Tibial artery (tissue), 4 donors: ENCODE results near the gene SREBF1.

ENCODE experiments used
- DNase-seq, 2 donors: peaks; one replicate each; pipeline ENCODE4 v3.0.0-alpha.2; 2019
- H3K27ac ChIP-seq, 2 donors: fragments of 200-600 bp; sonication (generic) in 1 of 2; 1 replicate in 1 of 2; 2 replicates in 1 of 2; pipeline ENCODE4 v1.5.1; 2018 to 2019; ENCODE audit warnings: mild to moderate bottlenecking in 1 of 2
- H3K27me3 ChIP-seq, 2 donors: fragments of 200-600 bp; sonication (generic) in 1 of 2; one replicate each; pipeline versions ENCODE4 v1.5.1 to v1.6.0; 2016 to 2019
- H3K36me3 ChIP-seq, 3 donors: fragments of 200-600 bp; sonication (generic) in 2 of 3; one replicate each; pipeline ENCODE4 v1.5.1; 2016 to 2019; ENCODE audit warnings: mild to moderate bottlenecking in 2 of 3
- H3K4me1 ChIP-seq, 4 donors: fragments of 200-600 bp; sonication (generic) in 2 of 4; 1 replicate in 3 of 4; 2 replicates in 1 of 4; pipeline ENCODE4 v1.5.1; 2016 to 2019
- H3K4me3 ChIP-seq, 2 donors: fragments of 200-600 bp; sonication (generic) in 1 of 2; 1 replicate in 1 of 2; 2 replicates in 1 of 2; pipeline ENCODE4 v1.5.1; 2018 to 2019; ENCODE audit warnings: mild to moderate bottlenecking in 2 of 2
- H3K9me3 ChIP-seq, 3 donors: fragments of 200-600 bp; sonication (generic) in 1 of 3; one replicate each; pipeline ENCODE4 v1.5.1; 2016 to 2019
- intact Hi-C: fragments of 100-400 bp; cut with DNase I; formaldehyde crosslinking; loops from one replicate; pipeline ENCODE4 v1.15.0; 2023; ENCODE audit warnings: low total_unique reads
- TF ChIP-seq, protein P1 (sequence below), 2 experiments: fragments of 200-600 bp in 1 of 2; fragments of 450-650 bp in 1 of 2; IDR thresholded peaks; one replicate each; pipeline ENCODE4 v1.5.1; 2017 to 2019; ENCODE audit warnings: antibody characterized with exemption in 2 of 2, mild to moderate bottlenecking in 1 of 2, moderate library complexity in 1 of 2

The SREBF1 gene

GRCh38 chr17:17801800-17802481 lies 34.8 kb downstream of the SREBF1 start:
- TF ChIP-seq, protein P1, sequence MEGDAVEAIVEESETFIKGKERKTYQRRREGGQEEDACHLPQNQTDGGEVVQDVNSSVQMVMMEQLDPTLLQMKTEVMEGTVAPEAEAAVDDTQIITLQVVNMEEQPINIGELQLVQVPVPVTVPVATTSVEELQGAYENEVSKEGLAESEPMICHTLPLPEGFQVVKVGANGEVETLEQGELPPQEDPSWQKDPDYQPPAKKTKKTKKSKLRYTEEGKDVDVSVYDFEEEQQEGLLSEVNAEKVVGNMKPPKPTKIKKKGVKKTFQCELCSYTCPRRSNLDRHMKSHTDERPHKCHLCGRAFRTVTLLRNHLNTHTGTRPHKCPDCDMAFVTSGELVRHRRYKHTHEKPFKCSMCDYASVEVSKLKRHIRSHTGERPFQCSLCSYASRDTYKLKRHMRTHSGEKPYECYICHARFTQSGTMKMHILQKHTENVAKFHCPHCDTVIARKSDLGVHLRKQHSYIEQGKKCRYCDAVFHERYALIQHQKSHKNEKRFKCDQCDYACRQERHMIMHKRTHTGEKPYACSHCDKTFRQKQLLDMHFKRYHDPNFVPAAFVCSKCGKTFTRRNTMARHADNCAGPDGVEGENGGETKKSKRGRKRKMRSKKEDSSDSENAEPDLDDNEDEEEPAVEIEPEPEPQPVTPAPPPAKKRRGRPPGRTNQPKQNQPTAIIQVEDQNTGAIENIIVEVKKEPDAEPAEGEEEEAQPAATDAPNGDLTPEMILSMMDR (IDR thresholded peaks at IDR 0.05) = no peak
- Histone ChIP-seq H3K27ac (no peak overlapping the region), H3K36me3 (peaks cover 8 to 79% (median 11%) of the 10 kb centered on the region in 3 donors), H3K9me3 (no peaks in the 10 kb centered on the region), H3K27me3 (no peaks in the 10 kb centered on the region), H3K4me3 (no peak overlapping the region), H3K4me1 (peaks cover 0 to 5% (median 0%) of the 10 kb centered on the region in 4 donors)
- intact Hi-C loops = loop anchor here (10.0 kb wide), 1 partner anchor 223 kb away; no protein-coding TSS in a partner anchor
- DNase-seq = no peak

DNA sequence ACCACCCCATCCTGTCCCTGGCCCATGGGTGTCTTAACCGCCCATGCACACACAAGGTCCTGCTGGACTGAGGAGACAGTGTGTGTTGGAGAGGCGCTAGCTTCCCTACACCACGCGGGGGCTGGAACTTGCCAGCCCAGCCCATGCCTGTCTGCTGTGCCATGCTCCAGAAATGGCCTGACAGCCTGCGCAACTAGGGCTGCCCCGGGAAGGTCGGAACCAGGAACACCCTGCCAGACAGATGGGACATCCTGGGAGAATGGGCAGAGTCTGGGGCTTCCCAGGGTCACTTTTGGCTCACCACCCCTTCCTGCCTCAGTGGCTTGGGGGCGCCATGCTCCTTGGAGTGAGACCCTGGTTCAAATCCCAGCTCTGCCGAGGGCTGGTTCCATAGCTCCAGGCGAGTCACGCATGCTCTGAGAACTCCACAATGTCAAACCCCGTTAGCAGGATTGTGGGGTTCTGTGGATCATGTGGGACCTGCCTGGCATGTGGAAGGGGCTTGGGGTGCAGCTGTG lies 36.2 kb downstream of the SREBF1 start:
- Histone ChIP-seq H3K27ac (no peak overlapping the region), H3K4me3 (no peak overlapping the region), H3K27me3 (no peaks in the 10 kb centered on the region), H3K9me3 (no peaks in the 10 kb centered on the region), H3K36me3 (peaks cover 14 to 81% (median 24%) of the 10 kb centered on the region in 3 donors), H3K4me1 (peaks cover 0 to 5% (median 0%) of the 10 kb centered on the region in 4 donors)
- intact Hi-C loops = loop anchor here (10.0 kb wide), 1 partner anchor 224 kb away; no protein-coding TSS in a partner anchor
- TF ChIP-seq, protein P1 (IDR thresholded peaks at IDR 0.05) = no peak
- no peak for DNase-seq

DNA sequence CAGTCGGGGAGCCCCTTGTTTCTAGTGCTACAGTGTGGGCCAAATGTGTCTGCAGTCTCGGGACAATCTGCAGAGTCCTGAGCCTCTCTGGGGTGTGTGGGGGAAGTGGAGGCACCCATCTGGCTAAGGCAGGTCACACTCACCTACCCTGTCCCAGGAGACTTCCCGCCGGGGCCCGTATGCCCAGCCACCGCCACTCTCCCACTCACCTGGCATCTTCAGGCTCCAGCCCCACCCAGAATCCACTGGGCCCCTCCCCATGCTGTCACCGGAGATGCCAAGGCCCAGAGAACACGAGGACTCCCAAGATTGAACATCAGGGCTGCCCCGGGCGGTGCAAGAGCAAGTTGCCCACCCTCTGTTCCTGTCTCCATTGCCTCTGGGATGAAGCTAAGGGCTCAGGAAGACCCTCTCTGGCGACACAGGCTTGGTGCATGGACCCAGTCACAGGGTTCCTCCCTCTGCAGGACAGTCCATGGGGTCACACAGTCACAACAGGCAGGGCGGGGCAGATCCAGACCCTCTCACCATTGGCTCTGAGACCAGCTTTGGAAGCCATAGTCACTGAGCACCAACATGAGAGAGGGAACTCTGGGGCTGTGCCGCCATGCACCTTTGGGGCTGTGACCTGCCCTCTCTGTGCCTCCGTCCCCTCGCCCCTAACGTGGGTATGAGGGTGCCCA lies 38.1 kb downstream of the SREBF1 start:
- TF ChIP-seq, protein P1 (IDR thresholded peaks at IDR 0.05) = no peak
- no peak overlapping the region for H3K4me3 ChIP-seq
- H3K4me1 ChIP-seq = peaks cover 0 to 5% (median 0%) of the 10 kb centered on the region in 4 donors
- no peak overlapping the region for H3K27ac ChIP-seq
- no peaks in the 10 kb centered on the region for H3K27me3 ChIP-seq
- H3K9me3 ChIP-seq = no peaks in the 10 kb centered on the region
- no peak for DNase-seq
- intact Hi-C loops = no loop called here
- H3K36me3 ChIP-seq = peaks cover 7 to 81% (median 43%) of the 10 kb centered on the region in 3 donors

DNA sequence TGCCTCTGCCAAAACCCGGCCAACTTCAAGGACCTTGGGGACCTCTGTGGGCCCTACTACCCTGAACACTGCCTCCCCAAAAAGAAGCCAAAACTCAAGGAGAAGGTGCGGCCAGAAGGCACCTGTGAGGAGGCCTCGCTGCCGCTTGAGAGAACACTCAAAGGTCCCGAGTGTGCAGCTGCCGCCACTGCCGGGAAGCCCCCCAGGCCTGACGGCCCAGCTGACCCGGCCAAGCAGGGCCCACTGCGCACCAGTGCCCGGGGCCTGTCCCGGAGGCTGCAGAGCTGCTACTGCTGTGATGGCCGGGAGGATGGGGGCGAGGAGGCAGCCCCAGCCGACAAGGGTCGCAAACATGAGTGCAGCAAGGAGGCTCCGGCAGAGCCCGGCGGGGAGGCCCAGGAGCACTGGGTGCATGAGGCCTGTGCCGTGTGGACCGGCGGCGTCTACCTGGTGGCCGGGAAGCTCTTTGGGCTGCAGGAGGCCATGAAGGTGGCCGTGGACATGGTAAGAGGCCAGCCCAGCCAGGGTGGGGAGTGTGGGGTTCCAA lies 38.7 kb downstream of the SREBF1 start:
- no peaks in the 10 kb centered on the region for H3K27me3 ChIP-seq
- TF ChIP-seq, protein P1 (IDR thresholded peaks at IDR 0.05) = no peak
- no peak for DNase-seq
- intact Hi-C loops = no loop called here
- no peak overlapping the region for H3K4me3 ChIP-seq
- H3K36me3 ChIP-seq = peaks cover 5 to 82% (median 43%) of the 10 kb centered on the region in 3 donors
- H3K9me3 ChIP-seq = no peaks in the 10 kb centered on the region
- peaks cover 0 to 5% (median 0%) of the 10 kb centered on the region in 4 donors for H3K4me1 ChIP-seq
- no peak overlapping the region for H3K27ac ChIP-seq

GRCh38 chr17:17797119-17797809 lies 39.5 kb downstream of the SREBF1 start:
- Histone ChIP-seq H3K4me1 (peaks cover 0 to 10% (median 0%) of the 10 kb centered on the region in 4 donors), H3K27ac (no peak overlapping the region), H3K9me3 (no peaks in the 10 kb centered on the region), H3K36me3 (peaks cover 5 to 86% (median 43%) of the 10 kb centered on the region in 3 donors), H3K27me3 (no peaks in the 10 kb centered on the region), H3K4me3 (no peak overlapping the region)
- TF ChIP-seq, protein P1 (IDR thresholded peaks at IDR 0.05) = no peak
- intact Hi-C loops = no loop called here
- no peak for DNase-seq
